Endothelial cell (in vitro differentiated cells): ENCODE data around the gene DPEP2NB. TPM values are rescaled to one million over a fixed set of nuclear protein-coding genes. Genes with fewer than 3 reads are reported as not detected.
"Not testable (repeated sequence)": the region's sequence is repeated elsewhere in the genome, so short reads cannot be mapped to it uniquely, and the experiment has no call there.

Experiments used
- DNase-seq: peaks from one replicate; pipeline ENCODE4 v3.0.0; 2021; ENCODE audit warnings: low spot score
- H3K27ac Mint-ChIP-seq: one replicate; pipeline ENCODE4 v1.8.0; 2021; ENCODE audit warnings: mixed read lengths, inconsistent platforms; ENCODE audit not compliant: unreplicated experiment
- H3K27me3 Mint-ChIP-seq: one replicate; pipeline ENCODE4 v1.8.0; 2021; ENCODE audit warnings: mild to moderate bottlenecking, moderate library complexity, mixed read lengths, inconsistent platforms; ENCODE audit not compliant: unreplicated experiment
- H3K36me3 Mint-ChIP-seq: one replicate; pipeline ENCODE4 v1.8.0; 2021; ENCODE audit warnings: mild to moderate bottlenecking, low read depth, mixed read lengths, inconsistent platforms; ENCODE audit not compliant: unreplicated experiment
- H3K4me1 Mint-ChIP-seq: one replicate; pipeline ENCODE4 v1.8.0; 2021; ENCODE audit warnings: mild to moderate bottlenecking, mixed read lengths, inconsistent platforms; ENCODE audit not compliant: unreplicated experiment
- H3K4me3 Mint-ChIP-seq: one replicate; pipeline ENCODE4 v1.8.0; 2021; ENCODE audit warnings: mild to moderate bottlenecking, mixed read lengths, inconsistent platforms; ENCODE audit not compliant: unreplicated experiment
- H3K9me3 Mint-ChIP-seq: one replicate; pipeline ENCODE4 v1.8.0; 2021; ENCODE audit warnings: mixed read lengths, inconsistent platforms; ENCODE audit not compliant: unreplicated experiment
- total RNA-seq: library from RNA; stranded (reverse); fragmentation: NEBNext Ultra II Directional; extraction: Animal tissue kit (Norgen Biotek cat#: 25700); gene quantifications from one replicate; pipeline ENCODE4 v1.2.1, GENCODE V29; 2021; ENCODE audit not compliant: unreplicated experiment
- TF ChIP-seq, protein P1 (sequence below): fragments of 200-600 bp; sonication (generic); IDR thresholded peaks from one replicate; pipeline ENCODE4 v1.5.0; 2021; ENCODE audit warnings: antibody characterized with exemption; ENCODE audit not compliant: unreplicated experiment

DPEP2NB gene
- total RNA-seq, 1 donor from 2014 or later, result not detected

GRCh38 chr16:68003031-68003430 is 12.7 kb downstream of the DPEP2NB start:
- Mint-ChIP-seq H3K36me3 (no peaks in the 10 kb centered on the region), H3K9me3 (no peaks in the 10 kb centered on the region), H3K4me3 (no peak overlapping the region), H3K4me1 (peaks cover 29% of the 10 kb centered on the region), H3K27ac (no peak overlapping the region), H3K27me3 (peaks cover 5% of the 10 kb centered on the region)
- DNase-seq, result no peak
- TF ChIP-seq, protein P1, sequence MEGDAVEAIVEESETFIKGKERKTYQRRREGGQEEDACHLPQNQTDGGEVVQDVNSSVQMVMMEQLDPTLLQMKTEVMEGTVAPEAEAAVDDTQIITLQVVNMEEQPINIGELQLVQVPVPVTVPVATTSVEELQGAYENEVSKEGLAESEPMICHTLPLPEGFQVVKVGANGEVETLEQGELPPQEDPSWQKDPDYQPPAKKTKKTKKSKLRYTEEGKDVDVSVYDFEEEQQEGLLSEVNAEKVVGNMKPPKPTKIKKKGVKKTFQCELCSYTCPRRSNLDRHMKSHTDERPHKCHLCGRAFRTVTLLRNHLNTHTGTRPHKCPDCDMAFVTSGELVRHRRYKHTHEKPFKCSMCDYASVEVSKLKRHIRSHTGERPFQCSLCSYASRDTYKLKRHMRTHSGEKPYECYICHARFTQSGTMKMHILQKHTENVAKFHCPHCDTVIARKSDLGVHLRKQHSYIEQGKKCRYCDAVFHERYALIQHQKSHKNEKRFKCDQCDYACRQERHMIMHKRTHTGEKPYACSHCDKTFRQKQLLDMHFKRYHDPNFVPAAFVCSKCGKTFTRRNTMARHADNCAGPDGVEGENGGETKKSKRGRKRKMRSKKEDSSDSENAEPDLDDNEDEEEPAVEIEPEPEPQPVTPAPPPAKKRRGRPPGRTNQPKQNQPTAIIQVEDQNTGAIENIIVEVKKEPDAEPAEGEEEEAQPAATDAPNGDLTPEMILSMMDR, result no peak

GRCh38 chr16:68000450-68000849 is 15.3 kb downstream of the DPEP2NB start:
- peak overlapping the region; percentile 38 for H3K4me3 Mint-ChIP-seq
- H3K36me3 Mint-ChIP-seq, result no peaks in the 10 kb centered on the region
- TF ChIP-seq, protein P1, result no peak
- H3K27me3 Mint-ChIP-seq, result peaks cover 5% of the 10 kb centered on the region
- no peaks in the 10 kb centered on the region for H3K9me3 Mint-ChIP-seq
- peaks cover 22% of the 10 kb centered on the region for H3K4me1 Mint-ChIP-seq
- H3K27ac Mint-ChIP-seq, result no peak overlapping the region
- DNase-seq, result no peak

DNA sequence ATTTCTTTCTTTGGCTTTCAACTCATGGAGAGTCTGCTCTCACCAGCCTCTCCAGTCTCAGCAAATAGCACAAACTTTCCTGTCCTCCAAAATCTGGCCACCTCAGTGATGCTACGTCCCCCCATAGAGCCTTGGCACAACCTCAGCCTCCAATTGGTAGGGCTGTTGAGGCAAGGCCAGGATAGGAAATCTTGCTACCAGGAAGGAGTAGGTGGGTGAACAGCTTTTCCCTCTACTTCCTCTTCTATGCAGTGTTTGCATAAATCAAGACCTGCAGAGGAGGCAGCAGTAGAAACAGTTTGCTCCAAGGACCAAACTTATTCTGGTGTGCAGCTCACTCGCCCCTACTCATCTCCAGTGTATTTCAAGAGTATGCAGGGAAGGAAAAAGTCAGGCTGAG is 15.7 kb downstream of the DPEP2NB start:
- Mint-ChIP-seq H3K4me3 (no peak overlapping the region), H3K27ac (peak overlapping the region; percentile 45), H3K4me1 (peaks cover 19% of the 10 kb centered on the region), H3K36me3 (no peaks in the 10 kb centered on the region), H3K9me3 (no peaks in the 10 kb centered on the region), H3K27me3 (peaks cover 5% of the 10 kb centered on the region)
- TF ChIP-seq, protein P1, result no peak
- no peak for DNase-seq

DNA sequence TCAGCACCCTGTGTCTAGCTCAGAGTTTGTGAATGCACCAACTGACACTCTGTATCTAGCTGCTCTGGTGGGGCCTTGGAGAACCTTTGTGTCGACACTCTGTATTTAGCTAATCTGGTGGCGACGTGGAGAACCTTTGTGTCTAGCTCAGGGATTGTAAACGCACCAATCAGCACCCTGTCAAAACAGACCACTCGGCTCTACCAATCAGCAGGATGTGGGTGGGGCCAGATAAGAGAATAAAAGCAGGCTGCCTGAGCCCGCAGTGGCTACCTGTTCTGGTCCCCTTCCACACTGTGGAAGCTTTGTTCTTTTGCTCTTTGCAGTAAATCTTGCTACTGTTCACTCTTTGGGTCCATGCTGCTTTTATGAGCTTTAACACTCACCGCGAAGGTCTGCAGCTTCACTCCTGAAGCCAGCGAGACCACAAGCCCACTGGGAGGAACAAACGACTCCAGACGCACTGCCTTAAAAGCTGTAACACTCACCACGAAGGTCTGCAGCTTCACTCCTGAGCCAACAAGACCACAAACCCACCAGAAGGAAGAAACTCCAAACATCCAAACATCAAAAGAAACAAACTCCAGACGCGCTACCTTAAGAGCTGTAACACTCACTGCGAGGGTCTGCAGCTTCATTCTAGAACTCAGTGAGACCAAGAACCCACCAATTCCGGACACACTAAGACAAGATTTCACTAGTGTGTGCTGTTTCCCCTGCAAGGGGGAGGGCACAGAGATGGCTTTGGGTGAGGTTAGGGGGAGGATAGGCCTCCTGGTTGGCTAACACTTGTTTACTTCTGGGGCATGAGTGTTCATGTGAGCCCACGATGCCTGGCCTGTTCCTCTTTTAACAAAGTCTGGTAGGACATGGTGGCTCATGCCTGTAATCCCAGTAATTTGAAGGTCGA is 16.7 kb downstream of the DPEP2NB start, which contains the start of gene DPEP2:
DPEP2 (minus strand) TSS at position 706 of the 910 bp plus-strand sequence. CDS start 6,272 bp downstream, outside the sequence.
- H3K4me1 Mint-ChIP-seq, result peaks cover 19% of the 10 kb centered on the region
- H3K9me3 Mint-ChIP-seq, H3K27me3 Mint-ChIP-seq, H3K36me3 Mint-ChIP-seq, DNase-seq, H3K4me3 Mint-ChIP-seq: not testable (repeated sequence)
- peak within 1 kb of the TSS; percentile 45 for H3K27ac Mint-ChIP-seq

DNA sequence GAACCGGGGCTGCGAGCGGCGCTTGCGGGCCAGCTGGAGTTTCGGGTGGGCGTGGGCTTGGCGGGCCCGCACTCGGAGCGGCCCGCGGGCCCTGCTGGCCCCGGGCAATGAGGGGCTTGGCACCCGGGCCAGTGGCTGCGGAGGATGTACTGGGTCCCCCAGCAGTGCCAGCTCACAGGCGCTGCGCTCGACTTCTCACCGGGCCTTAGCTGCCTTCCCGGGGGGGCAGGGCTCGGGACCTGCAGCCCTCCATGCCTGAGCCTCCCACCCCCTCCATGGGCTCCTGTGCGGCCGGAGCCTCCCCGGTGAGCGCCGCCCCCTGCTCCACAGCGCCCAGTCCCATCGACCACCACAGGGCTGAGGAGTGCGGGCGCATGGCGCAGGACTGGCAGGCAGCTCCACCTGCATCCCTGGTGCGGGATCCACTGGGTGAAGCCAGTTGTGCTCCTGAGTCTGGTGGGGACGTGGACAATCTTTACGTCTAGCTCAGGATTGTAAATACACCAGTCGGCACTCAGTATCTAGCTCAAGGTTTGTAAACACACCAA is 17.4 kb downstream of the DPEP2NB start:
- not testable (repeated sequence) for H3K36me3 Mint-ChIP-seq, H3K27me3 Mint-ChIP-seq, H3K9me3 Mint-ChIP-seq

GRCh38 chr16:67996666-67997065 is 19.0 kb downstream of the DPEP2NB start:
- Mint-ChIP-seq H3K27ac (no peak overlapping the region), H3K4me1 (peaks cover 22% of the 10 kb centered on the region), H3K36me3 (no peaks in the 10 kb centered on the region), H3K9me3 (no peaks in the 10 kb centered on the region), H3K27me3 (peaks cover 8% of the 10 kb centered on the region), H3K4me3 (no peak overlapping the region)
- no peak for DNase-seq
- TF ChIP-seq, protein P1, result no peak

More for the DNA sequence above, 17.4 kb downstream of the DPEP2NB start:
- H3K4me3 Mint-ChIP-seq, H3K27ac Mint-ChIP-seq, DNase-seq: not testable (repeated sequence)
- H3K4me1 Mint-ChIP-seq, result peaks cover 22% of the 10 kb centered on the region
